ENCODE data around the gene PANX1. TPM values are rescaled to one million over a fixed set of nuclear protein-coding genes. Genes with fewer than 3 reads are reported as not detected.

PANX1 gene
- total and polyA plus RNA-seq, 2 donors (not counting 1 experiment from before 2014, with no cell fraction given) = 51.7 to 54.5 TPM

GRCh38 chr11:94140154-94140655, 11.6 kb downstream of the PANX1 start:
- Histone ChIP-seq H4K20me1 (ENCODE audit: control insufficient read depth, extremely low read depth, insufficient read depth, low read length) (no peaks in the 10 kb centered on the region), H2AFZ (ENCODE audit: low read length) (no peak overlapping the region), H3K4me3 (replicated peaks in 1 of 4; ENCODE audit: control extremely low read depth in 1 of 4, insufficient read depth in 1 of 4, low read depth in 3 of 4, low read length in 4 of 4) (no peak overlapping the region), H3K27me3 (ENCODE audit: control insufficient read depth, insufficient read depth, low read length) (no peaks in the 10 kb centered on the region), H3K4me2 (ENCODE audit: extremely low read depth, insufficient read depth, low read length) (no peak overlapping the region), H3K36me3 (ENCODE audit: control insufficient read depth, insufficient read depth, low read length) (no peaks in the 10 kb centered on the region), H3K9me3 (ENCODE audit: control insufficient read depth, insufficient read depth, low read depth, low read length) (no peaks in the 10 kb centered on the region), H3K9ac (ENCODE audit: insufficient read depth, low read length) (no peak overlapping the region), H3K79me2 (ENCODE audit: control insufficient read depth, insufficient read depth, low read length) (peaks cover 77% of the 10 kb centered on the region), H3K27ac (ENCODE audit: insufficient read depth, low read length) (no peak overlapping the region), H3K4me1 (ENCODE audit: control insufficient read depth, extremely low read depth, insufficient read depth, low read length) (peaks cover 14% of the 10 kb centered on the region)
- no peak for DNase-seq (ENCODE audit: low read depth in 2 of 2)
- no peak for TF ChIP-seq EZH2 (IDR thresholded peaks at IDR 0.05; ENCODE audit: low read length, missing control alignments)
- TF ChIP-seq, protein P1, sequence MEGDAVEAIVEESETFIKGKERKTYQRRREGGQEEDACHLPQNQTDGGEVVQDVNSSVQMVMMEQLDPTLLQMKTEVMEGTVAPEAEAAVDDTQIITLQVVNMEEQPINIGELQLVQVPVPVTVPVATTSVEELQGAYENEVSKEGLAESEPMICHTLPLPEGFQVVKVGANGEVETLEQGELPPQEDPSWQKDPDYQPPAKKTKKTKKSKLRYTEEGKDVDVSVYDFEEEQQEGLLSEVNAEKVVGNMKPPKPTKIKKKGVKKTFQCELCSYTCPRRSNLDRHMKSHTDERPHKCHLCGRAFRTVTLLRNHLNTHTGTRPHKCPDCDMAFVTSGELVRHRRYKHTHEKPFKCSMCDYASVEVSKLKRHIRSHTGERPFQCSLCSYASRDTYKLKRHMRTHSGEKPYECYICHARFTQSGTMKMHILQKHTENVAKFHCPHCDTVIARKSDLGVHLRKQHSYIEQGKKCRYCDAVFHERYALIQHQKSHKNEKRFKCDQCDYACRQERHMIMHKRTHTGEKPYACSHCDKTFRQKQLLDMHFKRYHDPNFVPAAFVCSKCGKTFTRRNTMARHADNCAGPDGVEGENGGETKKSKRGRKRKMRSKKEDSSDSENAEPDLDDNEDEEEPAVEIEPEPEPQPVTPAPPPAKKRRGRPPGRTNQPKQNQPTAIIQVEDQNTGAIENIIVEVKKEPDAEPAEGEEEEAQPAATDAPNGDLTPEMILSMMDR (conservative IDR thresholded peaks at IDR 0.05 in 1 of 2, IDR thresholded peaks at IDR 0.05 in 1 of 2; ENCODE audit: low read depth in 1 of 2, low read length in 2 of 2) = no peak

DNA sequence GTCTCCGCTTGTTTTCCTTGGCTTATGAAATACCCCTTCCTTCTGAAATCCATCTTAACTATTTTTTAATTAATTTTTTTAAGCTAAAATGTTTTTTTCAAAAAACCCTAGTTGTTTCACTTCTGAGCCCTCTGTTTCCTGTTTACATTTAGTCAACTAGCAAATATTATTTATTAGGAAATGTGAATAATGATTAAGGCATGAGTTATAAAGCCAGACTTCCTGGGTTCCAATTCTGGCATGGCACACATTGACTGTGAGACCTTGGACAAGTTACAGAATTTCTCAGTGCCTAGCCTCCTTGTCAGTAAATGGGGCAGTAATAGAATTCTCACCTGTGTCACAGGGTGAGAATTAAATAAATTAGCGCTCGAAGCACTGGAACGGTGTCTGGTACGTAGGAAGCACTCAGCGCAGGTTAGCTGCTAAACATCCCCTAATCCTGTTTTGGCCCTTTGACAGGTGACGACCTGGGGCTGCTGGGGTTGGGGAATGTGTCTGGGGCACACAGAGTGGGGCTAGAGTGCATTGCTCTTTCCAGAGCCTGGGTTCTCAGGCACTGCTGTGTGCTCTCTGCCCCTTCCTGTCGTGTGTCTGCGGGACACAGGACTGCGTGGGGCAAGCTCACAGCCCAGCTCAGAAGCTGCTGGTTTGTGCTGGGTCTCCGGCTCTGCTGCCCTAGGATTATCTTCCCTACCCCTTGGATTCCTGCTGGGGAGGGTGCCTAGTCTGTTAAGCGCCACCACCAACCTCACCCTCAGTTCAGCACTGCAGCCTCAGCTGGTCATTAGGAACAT, 13.1 kb downstream of the PANX1 start:
- Histone ChIP-seq H3K4me2 (ENCODE audit: extremely low read depth, insufficient read depth, low read length) (peak overlapping the region; percentile 19), H3K27me3 (ENCODE audit: control insufficient read depth, insufficient read depth, low read length) (no peaks in the 10 kb centered on the region), H3K4me3 (replicated peaks in 1 of 4; ENCODE audit: control extremely low read depth in 1 of 4, insufficient read depth in 1 of 4, low read depth in 3 of 4, low read length in 4 of 4) (no peak overlapping the region), H3K9me3 (ENCODE audit: control insufficient read depth, insufficient read depth, low read depth, low read length) (no peaks in the 10 kb centered on the region), H4K20me1 (ENCODE audit: control insufficient read depth, extremely low read depth, insufficient read depth, low read length) (no peaks in the 10 kb centered on the region), H3K36me3 (ENCODE audit: control insufficient read depth, insufficient read depth, low read length) (no peaks in the 10 kb centered on the region), H3K79me2 (ENCODE audit: control insufficient read depth, insufficient read depth, low read length) (peaks cover 86% of the 10 kb centered on the region), H3K9ac (ENCODE audit: insufficient read depth, low read length) (no peak overlapping the region), H3K27ac (ENCODE audit: insufficient read depth, low read length) (no peak overlapping the region), H3K4me1 (ENCODE audit: control insufficient read depth, extremely low read depth, insufficient read depth, low read length) (peaks cover 10% of the 10 kb centered on the region), H2AFZ (ENCODE audit: low read length) (no peak overlapping the region)
- TF ChIP-seq EZH2 (IDR thresholded peaks at IDR 0.05; ENCODE audit: low read length, missing control alignments) = no peak
- TF ChIP-seq, protein P1 (conservative IDR thresholded peaks at IDR 0.05 in 1 of 2, IDR thresholded peaks at IDR 0.05 in 1 of 2; ENCODE audit: low read depth in 1 of 2, low read length in 2 of 2) = no peak
- DNase-seq (ENCODE audit: low read depth in 2 of 2) = no peak

- no peaks in the 10 kb centered on the region for H4K20me1 ChIP-seq (ENCODE audit: control insufficient read depth, extremely low read depth, insufficient read depth, low read length)
- TF ChIP-seq, protein P1 (conservative IDR thresholded peaks at IDR 0.05 in 1 of 2, IDR thresholded peaks at IDR 0.05 in 1 of 2; ENCODE audit: low read depth in 1 of 2, low read length in 2 of 2) = no peak
- TF ChIP-seq EZH2 (IDR thresholded peaks at IDR 0.05; ENCODE audit: low read length, missing control alignments) = no peak
- no peak overlapping the region for H3K4me2 ChIP-seq (ENCODE audit: extremely low read depth, insufficient read depth, low read length)
- peaks cover 84% of the 10 kb centered on the region for H3K79me2 ChIP-seq (ENCODE audit: control insufficient read depth, insufficient read depth, low read length)
- no peaks in the 10 kb centered on the region for H3K36me3 ChIP-seq (ENCODE audit: control insufficient read depth, insufficient read depth, low read length)
- H3K27me3 ChIP-seq (ENCODE audit: control insufficient read depth, insufficient read depth, low read length) = no peaks in the 10 kb centered on the region
- no peak overlapping the region for H2AFZ ChIP-seq (ENCODE audit: low read length)
- DNase-seq (ENCODE audit: low read depth in 2 of 2) = peak in 1 of 2 donors; percentile 62
- H3K9ac ChIP-seq (ENCODE audit: insufficient read depth, low read length) = no peak overlapping the region
- H3K4me1 ChIP-seq (ENCODE audit: control insufficient read depth, extremely low read depth, insufficient read depth, low read length) = peaks cover 10% of the 10 kb centered on the region
- no peaks in the 10 kb centered on the region for H3K9me3 ChIP-seq (ENCODE audit: control insufficient read depth, insufficient read depth, low read depth, low read length)
- no peak overlapping the region for H3K4me3 ChIP-seq (replicated peaks in 1 of 4; ENCODE audit: control extremely low read depth in 1 of 4, insufficient read depth in 1 of 4, low read depth in 3 of 4, low read length in 4 of 4)
- H3K27ac ChIP-seq (ENCODE audit: insufficient read depth, low read length) = no peak overlapping the region
These were observed 14.0 kb downstream of the PANX1 start for GRCh38 chr11:94142308-94143281.
